ENCODE data around the gene UNC5A.
A peak's percentile ranks its signal among the peaks of the same experiment; 100 is the strongest.

The UNC5A gene

GRCh38 chr5:176779537-176779936 lies 30.8 kb upstream of the UNC5A start:
- Histone ChIP-seq H3K9ac (ENCODE audit: low read length) (no peak overlapping the region), H3K4ac (ENCODE audit: low read depth in 1 of 2, low read length in 2 of 2) (no peak overlapping the region)

GRCh38 chr5:176780176-176781053 lies 29.9 kb upstream of the UNC5A start:
- H2AFZ ChIP-seq (ENCODE audit: low read depth, low read length) = no peak overlapping the region
- H3K27me3 ChIP-seq (ENCODE audit: control insufficient read depth in 1 of 2, insufficient read depth in 1 of 2, low read length in 2 of 2) = peaks cover 0 to 72% of the 10 kb centered on the region in 2 experiments
- no peak overlapping the region for H2BK5ac ChIP-seq (ENCODE audit: low read depth, low read length, poor library complexity, severe bottlenecking)
- no peak overlapping the region for H3K4ac ChIP-seq (ENCODE audit: low read depth in 1 of 2, low read length in 2 of 2)
- H4K91ac ChIP-seq (ENCODE audit: low read length) = no peak overlapping the region
- H4K8ac ChIP-seq (ENCODE audit: low read length) = no peak overlapping the region
- H2BK12ac ChIP-seq (ENCODE audit: low read length in 2 of 2) = no peak overlapping the region
- H3K4me3 ChIP-seq (ENCODE audit: insufficient read depth in 1 of 2, low read depth in 1 of 2, low read length in 2 of 2) = no peak overlapping the region
- H3K9ac ChIP-seq (ENCODE audit: low read length) = no peak overlapping the region
- H3K23ac ChIP-seq (ENCODE audit: low read length in 2 of 2) = no peak overlapping the region
- H2BK15ac ChIP-seq (ENCODE audit: low read depth, poor library complexity, severe bottlenecking) = no peak overlapping the region
- no peak overlapping the region for H3K18ac ChIP-seq (ENCODE audit: low read depth in 1 of 2, low read length in 2 of 2)
- no peak for DNase-seq
- H3K79me1 ChIP-seq (replicated peaks; ENCODE audit: low read length, poor library complexity, severe bottlenecking) = no peaks in the 10 kb centered on the region
- H3K36me3 ChIP-seq (ENCODE audit: control insufficient read depth in 1 of 2, insufficient read depth in 2 of 2, low read depth in 1 of 2, low read length in 2 of 2) = no peaks in the 10 kb centered on the region
- H3K4me2 ChIP-seq (ENCODE audit: low read length, poor library complexity, severe bottlenecking) = no peak overlapping the region
- no peak overlapping the region for H3K14ac ChIP-seq (ENCODE audit: low read length in 2 of 2)
- WGBS = 77% methylated on average over 10 of the region's 14 CpGs
- no peak overlapping the region for H2BK120ac ChIP-seq (ENCODE audit: low read depth, low read length)
- H3K4me1 ChIP-seq (ENCODE audit: control insufficient read depth, insufficient read depth, low read depth, low read length) = peaks cover 37% of the 10 kb centered on the region
- H3K27ac ChIP-seq (ENCODE audit: low read length, poor library complexity, severe bottlenecking) = no peak overlapping the region
- H2AK5ac ChIP-seq (ENCODE audit: low read length, severe bottlenecking) = peak overlapping the region; percentile 24
- H3K9me3 ChIP-seq (ENCODE audit: control insufficient read depth, low read length) = no peaks in the 10 kb centered on the region

More at GRCh38 chr5:176779537-176779936, 30.8 kb upstream of the UNC5A start:
- Histone ChIP-seq H3K9me3 (ENCODE audit: control insufficient read depth, low read length) (no peaks in the 10 kb centered on the region), H3K14ac (ENCODE audit: low read length in 2 of 2) (no peak overlapping the region), H4K8ac (ENCODE audit: low read length) (no peak overlapping the region), H2BK120ac (ENCODE audit: low read depth, low read length) (no peak overlapping the region), H3K4me3 (ENCODE audit: insufficient read depth in 1 of 2, low read depth in 1 of 2, low read length in 2 of 2) (no peak overlapping the region), H3K4me1 (ENCODE audit: control insufficient read depth, insufficient read depth, low read depth, low read length) (peaks cover 28% of the 10 kb centered on the region), H3K27ac (ENCODE audit: low read length, poor library complexity, severe bottlenecking) (no peak overlapping the region), H2BK5ac (ENCODE audit: low read depth, low read length, poor library complexity, severe bottlenecking) (no peak overlapping the region), H2AK5ac (ENCODE audit: low read length, severe bottlenecking) (no peak overlapping the region), H3K79me1 (replicated peaks; ENCODE audit: low read length, poor library complexity, severe bottlenecking) (no peaks in the 10 kb centered on the region), H3K23ac (ENCODE audit: low read length in 2 of 2) (no peak overlapping the region), H2AFZ (ENCODE audit: low read depth, low read length) (no peak overlapping the region), H3K4me2 (ENCODE audit: low read length, poor library complexity, severe bottlenecking) (no peak overlapping the region), H4K91ac (ENCODE audit: low read length) (no peak overlapping the region), H2BK12ac (ENCODE audit: low read length in 2 of 2) (no peak overlapping the region), H2BK15ac (ENCODE audit: low read depth, poor library complexity, severe bottlenecking) (no peak overlapping the region), H3K36me3 (ENCODE audit: control insufficient read depth in 1 of 2, insufficient read depth in 2 of 2, low read depth in 1 of 2, low read length in 2 of 2) (no peaks in the 10 kb centered on the region), H3K18ac (ENCODE audit: low read depth in 1 of 2, low read length in 2 of 2) (no peak overlapping the region), H3K27me3 (ENCODE audit: control insufficient read depth in 1 of 2, insufficient read depth in 1 of 2, low read length in 2 of 2) (peaks cover 0 to 72% of the 10 kb centered on the region in 2 experiments)
- DNase-seq = no peak
- 92% methylated on average over 9 of the region's 9 CpGs for WGBS

- Histone ChIP-seq H3K36me3 (ENCODE audit: control insufficient read depth in 1 of 2, insufficient read depth in 2 of 2, low read depth in 1 of 2, low read length in 2 of 2) (no peaks in the 10 kb centered on the region), H3K9ac (ENCODE audit: low read length) (no peak overlapping the region), H3K18ac (ENCODE audit: low read depth in 1 of 2, low read length in 2 of 2) (no peak overlapping the region), H2BK15ac (ENCODE audit: low read depth, poor library complexity, severe bottlenecking) (no peak overlapping the region), H3K14ac (ENCODE audit: low read length in 2 of 2) (peak overlapping the region in 1 of 2 experiments; percentile 26), H3K23ac (ENCODE audit: low read length in 2 of 2) (no peak overlapping the region), H3K4me2 (ENCODE audit: low read length, poor library complexity, severe bottlenecking) (no peak overlapping the region), H3K79me1 (replicated peaks; ENCODE audit: low read length, poor library complexity, severe bottlenecking) (no peaks in the 10 kb centered on the region), H2AFZ (ENCODE audit: low read depth, low read length) (no peak overlapping the region), H4K91ac (ENCODE audit: low read length) (no peak overlapping the region), H2BK120ac (ENCODE audit: low read depth, low read length) (no peak overlapping the region), H3K27ac (ENCODE audit: low read length, poor library complexity, severe bottlenecking) (no peak overlapping the region), H2AK5ac (ENCODE audit: low read length, severe bottlenecking) (peak overlapping the region; percentile 66), H3K9me3 (ENCODE audit: control insufficient read depth, low read length) (no peaks in the 10 kb centered on the region), H3K4me3 (ENCODE audit: insufficient read depth in 1 of 2, low read depth in 1 of 2, low read length in 2 of 2) (no peak overlapping the region), H3K27me3 (ENCODE audit: control insufficient read depth in 1 of 2, insufficient read depth in 1 of 2, low read length in 2 of 2) (peaks cover 0 to 72% of the 10 kb centered on the region in 2 experiments), H2BK12ac (ENCODE audit: low read length in 2 of 2) (no peak overlapping the region), H3K4ac (ENCODE audit: low read depth in 1 of 2, low read length in 2 of 2) (no peak overlapping the region), H4K8ac (ENCODE audit: low read length) (no peak overlapping the region), H3K4me1 (ENCODE audit: control insufficient read depth, insufficient read depth, low read depth, low read length) (peaks cover 42% of the 10 kb centered on the region), H2BK5ac (ENCODE audit: low read depth, low read length, poor library complexity, severe bottlenecking) (no peak overlapping the region)
- no peak for DNase-seq
- WGBS = 73% methylated on average over 14 of the region's 14 CpGs
These were observed 29.3 kb upstream of the UNC5A start for GRCh38 chr5:176781054-176781375.

- H3K27me3 ChIP-seq (ENCODE audit: control insufficient read depth in 1 of 2, insufficient read depth in 1 of 2, low read length in 2 of 2) = peaks cover 0 to 75% of the 10 kb centered on the region in 2 experiments
- H2BK15ac ChIP-seq (ENCODE audit: low read depth, poor library complexity, severe bottlenecking) = no peak overlapping the region
- no peak overlapping the region for H3K9ac ChIP-seq (ENCODE audit: low read length)
- no peak overlapping the region for H3K14ac ChIP-seq (ENCODE audit: low read length in 2 of 2)
- no peak overlapping the region for H3K4ac ChIP-seq (ENCODE audit: low read depth in 1 of 2, low read length in 2 of 2)
- H3K4me1 ChIP-seq (ENCODE audit: control insufficient read depth, insufficient read depth, low read depth, low read length) = peaks cover 45% of the 10 kb centered on the region
- no peak for DNase-seq
- no peak overlapping the region for H2BK120ac ChIP-seq (ENCODE audit: low read depth, low read length)
- no peaks in the 10 kb centered on the region for H3K9me3 ChIP-seq (ENCODE audit: control insufficient read depth, low read length)
- peak overlapping the region; percentile 33 for H2BK5ac ChIP-seq (ENCODE audit: low read depth, low read length, poor library complexity, severe bottlenecking)
- H4K91ac ChIP-seq (ENCODE audit: low read length) = no peak overlapping the region
- no peak overlapping the region for H3K18ac ChIP-seq (ENCODE audit: low read depth in 1 of 2, low read length in 2 of 2)
- H3K23ac ChIP-seq (ENCODE audit: low read length in 2 of 2) = no peak overlapping the region
- no peaks in the 10 kb centered on the region for H3K79me1 ChIP-seq (replicated peaks; ENCODE audit: low read length, poor library complexity, severe bottlenecking)
- no peak overlapping the region for H3K4me3 ChIP-seq (ENCODE audit: insufficient read depth in 1 of 2, low read depth in 1 of 2, low read length in 2 of 2)
- no peak overlapping the region for H2BK12ac ChIP-seq (ENCODE audit: low read length in 2 of 2)
- H3K36me3 ChIP-seq (ENCODE audit: control insufficient read depth in 1 of 2, insufficient read depth in 2 of 2, low read depth in 1 of 2, low read length in 2 of 2) = no peaks in the 10 kb centered on the region
- peak overlapping the region; percentile 80 for H3K27ac ChIP-seq (ENCODE audit: low read length, poor library complexity, severe bottlenecking)
- whole genome bisulfite sequencing = 89% methylated on average over 17 of the region's 17 CpGs
- H2AFZ ChIP-seq (ENCODE audit: low read depth, low read length) = no peak overlapping the region
- no peak overlapping the region for H4K8ac ChIP-seq (ENCODE audit: low read length)
- peak overlapping the region; percentile 69 for H2AK5ac ChIP-seq (ENCODE audit: low read length, severe bottlenecking)
- H3K4me2 ChIP-seq (ENCODE audit: low read length, poor library complexity, severe bottlenecking) = no peak overlapping the region
These were observed 28.5 kb upstream of the UNC5A start for GRCh38 chr5:176781638-176782570.

All from mesenchymal stem cell (in vitro differentiated cells and primary cell).